ENCODE results near the gene STOML1. TPM values are rescaled to one million over a fixed set of nuclear protein-coding genes. Genes with fewer than 3 reads are reported as not detected.

The STOML1 gene
- total and polyA plus RNA-seq, 3 donors from 2014 or later: 18.2 to 25.6 (median 20.1) TPM

- intact Hi-C loops (cut with DNase I; ENCODE audit: low total_unique reads): no loop called here
- Histone ChIP-seq H3K4me1 (peaks cover 13% of the 10 kb centered on the region), H3K36me3 (ENCODE audit: low read depth, missing control alignments) (no peaks in the 10 kb centered on the region), H3K27ac (no peak overlapping the region), H3K9me3 (no peaks in the 10 kb centered on the region), H3K4me3 (no peak overlapping the region), H3K27me3 (no peaks in the 10 kb centered on the region)
- TF ChIP-seq POLR2A (IDR thresholded peaks at IDR 0.05): no peak
- TF ChIP-seq, protein P1, sequence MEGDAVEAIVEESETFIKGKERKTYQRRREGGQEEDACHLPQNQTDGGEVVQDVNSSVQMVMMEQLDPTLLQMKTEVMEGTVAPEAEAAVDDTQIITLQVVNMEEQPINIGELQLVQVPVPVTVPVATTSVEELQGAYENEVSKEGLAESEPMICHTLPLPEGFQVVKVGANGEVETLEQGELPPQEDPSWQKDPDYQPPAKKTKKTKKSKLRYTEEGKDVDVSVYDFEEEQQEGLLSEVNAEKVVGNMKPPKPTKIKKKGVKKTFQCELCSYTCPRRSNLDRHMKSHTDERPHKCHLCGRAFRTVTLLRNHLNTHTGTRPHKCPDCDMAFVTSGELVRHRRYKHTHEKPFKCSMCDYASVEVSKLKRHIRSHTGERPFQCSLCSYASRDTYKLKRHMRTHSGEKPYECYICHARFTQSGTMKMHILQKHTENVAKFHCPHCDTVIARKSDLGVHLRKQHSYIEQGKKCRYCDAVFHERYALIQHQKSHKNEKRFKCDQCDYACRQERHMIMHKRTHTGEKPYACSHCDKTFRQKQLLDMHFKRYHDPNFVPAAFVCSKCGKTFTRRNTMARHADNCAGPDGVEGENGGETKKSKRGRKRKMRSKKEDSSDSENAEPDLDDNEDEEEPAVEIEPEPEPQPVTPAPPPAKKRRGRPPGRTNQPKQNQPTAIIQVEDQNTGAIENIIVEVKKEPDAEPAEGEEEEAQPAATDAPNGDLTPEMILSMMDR (IDR thresholded peaks at IDR 0.05): no peak
- 70 to 88% methylated on average over 5 of the region's 5 CpGs for WGBS, 2 donors
- DNase-seq: no peak
Measured at GRCh38 chr15:74007820-74008371, 15.8 kb upstream of the STOML1 start.

DNA sequence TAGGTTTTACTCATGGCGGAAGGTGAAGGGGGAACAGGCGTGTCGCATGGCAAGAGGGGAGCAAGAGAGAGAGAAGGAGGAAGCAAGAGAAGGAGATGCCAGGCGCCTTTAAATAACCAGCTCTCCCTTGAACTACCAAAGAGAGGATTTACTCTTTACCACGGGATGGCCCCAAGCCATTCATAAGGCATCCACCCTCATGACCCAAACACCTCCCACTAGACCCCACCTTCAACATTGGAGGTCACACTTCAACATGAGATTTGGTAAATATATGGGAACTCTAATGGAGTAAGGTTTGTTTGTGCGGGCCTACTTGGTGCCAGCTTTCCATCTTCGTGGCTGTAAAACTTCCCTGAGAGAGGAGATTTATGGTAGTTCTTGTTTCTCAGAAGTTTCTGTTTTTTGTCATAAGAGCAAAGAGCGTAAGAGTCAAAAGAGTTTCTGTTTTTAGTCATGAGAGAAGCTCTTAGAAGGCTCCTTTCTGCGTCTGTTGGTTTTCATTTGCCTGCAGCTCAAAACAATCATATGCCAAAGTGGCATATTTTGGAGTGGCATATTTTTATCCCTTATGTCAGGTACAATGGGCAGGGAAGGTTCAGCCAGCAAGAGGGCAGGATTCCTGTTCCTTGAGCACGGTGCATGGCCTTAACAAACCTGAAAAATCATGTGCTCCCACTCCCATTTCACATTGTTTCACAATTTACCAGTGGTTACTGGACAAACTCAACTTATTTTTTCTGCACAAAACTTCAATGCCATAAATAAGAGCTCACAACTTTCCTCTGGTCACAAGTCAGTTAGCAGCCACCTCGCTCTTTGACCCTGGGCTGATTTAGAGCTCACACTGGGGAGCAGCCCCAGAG lies 14.9 kb upstream of the STOML1 start:
- WGBS, 2 donors: 75 to 84% methylated on average over 11 of the region's 11 CpGs
- Histone ChIP-seq H3K4me1 (peaks cover 12% of the 10 kb centered on the region), H3K4me3 (no peak overlapping the region), H3K27ac (peak overlapping the region in 1 of 2 donors; percentile 6), H3K9me3 (no peaks in the 10 kb centered on the region), H3K36me3 (ENCODE audit: low read depth, missing control alignments) (no peaks in the 10 kb centered on the region), H3K27me3 (no peaks in the 10 kb centered on the region)
- intact Hi-C loops (cut with DNase I; ENCODE audit: low total_unique reads): no loop called here
- DNase-seq: no peak
- no peak for TF ChIP-seq POLR2A (IDR thresholded peaks at IDR 0.05)
- TF ChIP-seq, protein P1 (IDR thresholded peaks at IDR 0.05): no peak

DNA sequence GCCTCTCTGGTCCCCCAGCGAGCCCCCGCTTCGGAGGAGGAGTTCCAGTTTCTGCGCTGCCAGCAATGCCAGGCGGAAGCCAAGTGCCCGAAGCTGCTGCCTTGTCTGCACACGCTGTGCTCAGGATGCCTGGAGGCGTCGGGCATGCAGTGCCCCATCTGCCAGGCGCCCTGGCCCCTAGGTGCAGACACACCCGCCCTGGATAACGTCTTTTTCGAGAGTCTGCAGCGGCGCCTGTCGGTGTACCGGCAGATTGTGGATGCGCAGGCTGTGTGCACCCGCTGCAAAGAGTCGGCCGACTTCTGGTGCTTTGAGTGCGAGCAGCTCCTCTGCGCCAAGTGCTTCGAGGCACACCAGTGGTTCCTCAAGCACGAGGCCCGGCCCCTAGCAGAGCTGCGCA lies 5.9 kb upstream of the STOML1 start:
- Histone ChIP-seq H3K27ac (no peak overlapping the region), H3K9me3 (no peaks in the 10 kb centered on the region), H3K4me3 (no peak overlapping the region), H3K4me1 (peaks cover 19% of the 10 kb centered on the region), H3K27me3 (no peaks in the 10 kb centered on the region), H3K36me3 (ENCODE audit: low read depth, missing control alignments) (no peaks in the 10 kb centered on the region)
- WGBS, 2 donors: 76% methylated on average over 11 of the region's 27 CpGs; no CpG with 5 or more reads in 1 of the 2 donors
- DNase-seq: no peak
- TF ChIP-seq, protein P1 (IDR thresholded peaks at IDR 0.05): no peak
- no peak for TF ChIP-seq POLR2A (IDR thresholded peaks at IDR 0.05)
- intact Hi-C loops (cut with DNase I; ENCODE audit: low total_unique reads): no loop called here

DNA sequence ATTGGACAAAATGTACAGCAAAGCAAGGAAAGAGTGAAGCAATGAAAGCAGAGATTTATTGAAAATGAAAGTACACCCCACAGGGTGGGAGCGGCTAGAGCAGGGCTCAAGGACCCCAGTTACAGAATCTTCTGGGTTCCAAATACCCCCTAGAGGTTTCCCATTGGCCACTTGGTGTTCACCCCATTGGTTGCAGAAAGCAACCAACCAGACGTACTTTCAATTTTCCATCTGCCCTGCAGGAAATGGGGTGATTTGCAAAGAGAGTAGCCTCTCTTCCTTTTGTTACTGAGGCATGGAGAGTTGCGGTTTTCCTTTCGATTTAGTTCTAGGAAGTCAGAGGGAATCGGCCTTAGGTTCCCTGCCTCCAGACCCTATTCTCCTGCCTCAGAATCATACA lies 4.8 kb upstream of the STOML1 start:
- Histone ChIP-seq H3K36me3 (ENCODE audit: low read depth, missing control alignments) (no peaks in the 10 kb centered on the region), H3K27me3 (no peaks in the 10 kb centered on the region), H3K4me3 (peak overlapping the region in 1 of 2 donors; percentile 6), H3K27ac (peak overlapping the region in 1 of 2 donors; percentile 92), H3K4me1 (peaks cover 25% of the 10 kb centered on the region), H3K9me3 (no peaks in the 10 kb centered on the region)
- WGBS, 2 donors: 23 to 36% methylated on average over 5 of the region's 5 CpGs
- intact Hi-C loops (cut with DNase I; ENCODE audit: low total_unique reads): no loop called here
- DNase-seq: no peak
- no peak for TF ChIP-seq POLR2A (IDR thresholded peaks at IDR 0.05)
- TF ChIP-seq, protein P1 (IDR thresholded peaks at IDR 0.05): no peak
